GM12873 (cell line): ENCODE measurements around the gene TRAPPC2L.
A peak's percentile ranks its signal among the peaks of the same experiment; 100 is the strongest.

Source experiments
- CTCF ChIP-seq: IDR thresholded peaks from 2 replicates; pipeline ENCODE4 v1.5.1; 2012; ENCODE audit warnings: low read depth, mild to moderate bottlenecking, moderate library complexity, low read length, control low read depth; ENCODE audit not compliant: insufficient read depth; ENCODE audit errors: missing control alignments

The TRAPPC2L gene

DNA sequence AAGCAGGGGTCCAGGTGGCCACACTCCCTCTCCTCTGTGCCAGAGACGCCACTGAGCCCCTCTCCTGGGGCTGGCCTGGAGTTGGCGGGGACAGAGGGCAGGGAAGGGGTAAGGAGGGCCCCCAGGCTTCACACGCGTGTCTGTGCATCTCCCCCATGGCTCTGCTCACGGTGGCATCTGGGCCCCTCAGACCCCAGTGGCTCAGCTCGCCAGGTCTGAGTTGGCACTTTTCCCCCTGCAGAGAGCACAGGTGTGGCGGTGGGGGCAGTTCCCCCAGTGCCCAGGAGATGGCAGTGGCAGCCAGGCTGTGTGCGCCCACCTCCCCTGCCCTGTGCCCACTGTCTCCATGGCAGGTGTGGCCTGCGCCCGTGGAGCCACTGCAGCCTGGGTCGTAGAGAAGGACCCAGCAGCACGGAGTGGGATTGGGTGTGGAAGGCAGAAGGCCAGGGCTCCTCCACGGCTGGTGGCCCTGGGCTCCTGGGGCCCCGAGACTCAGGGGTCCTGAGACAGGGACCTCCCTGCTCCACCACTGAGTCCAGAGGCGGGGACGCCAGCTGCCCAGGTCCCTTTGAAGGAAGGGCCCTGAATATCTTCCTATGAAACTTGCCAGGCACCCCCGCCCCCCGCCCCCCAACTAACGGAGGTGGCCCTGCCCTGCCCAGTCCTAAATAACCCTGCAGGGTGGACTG is 40.9 kb upstream of the TRAPPC2L start:
- peak; percentile 93 for TF ChIP-seq CTCF

GRCh38 chr16:88816736-88817535 is 40.0 kb upstream of the TRAPPC2L start:
- no peak for TF ChIP-seq CTCF

DNA sequence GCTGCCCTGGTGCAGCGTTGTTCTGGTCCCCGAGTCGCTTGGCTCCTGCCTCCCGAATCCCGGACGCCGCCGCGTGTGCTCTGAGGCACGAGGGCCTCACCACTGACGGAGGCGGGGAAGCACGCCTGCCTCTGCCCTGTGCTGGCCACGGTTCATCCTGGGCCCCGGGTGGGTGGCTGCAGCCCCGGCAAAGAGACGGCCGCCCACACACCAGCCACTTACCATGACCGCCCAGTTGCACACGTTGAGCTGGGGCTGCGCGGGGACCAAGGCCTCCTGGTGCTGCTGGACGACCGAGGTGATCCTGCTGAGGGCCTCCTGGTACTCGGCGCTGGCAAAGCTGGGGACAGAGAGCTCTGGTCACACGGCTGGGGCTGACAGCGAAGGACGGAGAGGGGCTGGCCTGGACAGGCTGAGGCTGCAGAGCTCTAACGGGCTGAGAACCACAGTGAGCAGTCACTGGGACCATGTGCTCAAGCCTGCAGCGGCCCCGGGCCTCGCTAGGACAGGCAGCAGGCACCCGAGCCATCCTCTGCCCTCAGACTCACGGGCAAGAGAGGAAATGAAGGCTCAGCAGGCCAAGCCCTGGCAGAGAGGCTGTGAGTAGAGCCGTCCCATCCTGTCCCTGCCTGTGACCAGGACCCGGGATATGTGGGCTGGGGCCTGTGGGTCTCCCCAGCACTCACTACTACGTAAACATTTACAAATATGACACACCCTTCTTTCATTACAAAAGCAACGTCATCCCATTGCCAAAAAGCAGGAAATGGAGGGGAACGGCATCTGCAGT is 38.9 kb upstream of the TRAPPC2L start:
- no peak for TF ChIP-seq CTCF

DNA sequence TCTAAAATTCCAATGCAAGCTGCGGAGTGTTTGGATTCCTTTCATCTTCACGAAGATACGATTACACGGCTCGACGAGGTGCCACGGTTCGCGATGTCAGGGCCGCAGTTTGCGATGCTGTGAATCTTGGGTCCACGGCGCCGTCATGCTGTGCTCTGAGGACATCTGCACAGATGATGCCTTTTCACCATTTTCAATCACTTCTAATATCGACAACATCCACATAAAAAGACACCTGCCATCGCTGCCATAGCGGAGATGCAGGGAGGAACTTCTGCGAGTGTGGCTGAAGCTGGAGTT is 38.4 kb upstream of the TRAPPC2L start:
- no peak for TF ChIP-seq CTCF

DNA sequence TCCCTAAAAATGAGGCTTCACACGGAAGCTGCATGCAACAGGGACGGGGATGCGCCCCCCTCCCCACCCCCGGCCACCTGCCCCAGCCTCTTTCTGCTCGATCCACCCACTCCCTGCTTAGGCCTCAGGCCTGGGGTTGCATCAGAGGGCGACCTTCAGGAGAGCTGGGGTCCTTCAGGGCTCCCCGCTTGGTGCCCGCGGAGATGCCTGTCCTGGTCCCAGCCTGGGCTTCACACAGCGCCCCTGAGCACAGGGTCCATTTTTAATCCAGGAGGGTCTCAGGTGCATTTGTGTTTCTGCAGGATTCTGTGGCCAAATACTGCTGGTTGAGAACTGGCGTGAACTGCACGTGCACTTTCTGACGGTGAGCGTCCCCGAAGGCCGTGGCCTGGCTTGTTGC is 37.8 kb upstream of the TRAPPC2L start:
- no peak for TF ChIP-seq CTCF

- TF ChIP-seq CTCF = no peak
Observed at GRCh38 chr16:88820385-88821025, 36.4 kb upstream of the TRAPPC2L start.
